ENCODE measurements around the gene CEP97. TPM values are rescaled to one million over a fixed set of nuclear protein-coding genes. Genes with fewer than 3 reads are reported as not detected.
A peak's percentile ranks its signal among the peaks of the same experiment; 100 is the strongest.

Gene CEP97
- total RNA-seq, 2 experiments from 2014 or later: 15.9 to 18.7 TPM

DNA sequence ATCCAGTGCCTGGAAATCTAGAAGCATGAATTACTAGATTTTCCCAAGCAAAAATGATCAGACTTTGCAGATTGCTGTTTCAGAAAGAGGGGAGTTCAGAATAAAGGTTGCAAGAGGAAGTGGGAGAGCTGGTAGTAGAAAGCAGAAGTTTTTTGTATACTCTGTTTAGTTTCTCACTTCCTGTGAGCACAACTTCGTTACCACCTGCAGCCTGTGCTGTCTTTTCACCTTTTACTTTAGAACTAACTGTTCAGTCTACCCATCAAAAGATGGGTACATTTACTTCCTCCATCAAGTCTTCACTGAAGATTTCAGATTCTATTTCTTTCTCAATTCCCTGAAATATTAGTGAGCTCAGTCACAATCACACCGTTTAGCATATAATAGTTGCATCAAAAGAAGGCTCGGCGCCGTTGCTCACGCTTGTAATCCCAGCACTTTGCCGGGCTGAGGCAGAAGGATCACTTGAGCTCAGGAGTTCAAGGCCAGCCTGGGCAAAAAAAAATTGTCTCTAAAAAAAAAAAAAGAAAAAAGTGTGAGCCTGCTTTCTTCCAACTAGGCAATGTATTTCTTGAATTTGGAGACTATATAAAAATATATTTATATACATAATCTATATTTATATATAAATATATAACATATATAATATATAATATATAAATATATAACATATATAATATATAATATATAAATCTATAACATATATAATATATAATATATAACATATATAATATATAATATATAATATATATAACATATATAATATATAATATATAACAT, 1.8 kb upstream of the CEP97 start:
- peaks cover 5% of the 10 kb centered on the region for H3K36me3 Mint-ChIP-seq (ENCODE audit: low read depth)
- DNase-seq: peak; percentile 31
- peaks cover 36% of the 10 kb centered on the region for H3K4me1 Mint-ChIP-seq (ENCODE audit: low read depth)
- ChIA-PET CTCF (interaction anchor here (0.8 to 1.6 kb wide), 3 partner anchors 15 to 80 kb away, joined by 3 to 6 read pairs (median 6); partner anchors contain the start of gene RPL24), POLR2A (no interaction called here)
- TF ChIP-seq, protein P1, sequence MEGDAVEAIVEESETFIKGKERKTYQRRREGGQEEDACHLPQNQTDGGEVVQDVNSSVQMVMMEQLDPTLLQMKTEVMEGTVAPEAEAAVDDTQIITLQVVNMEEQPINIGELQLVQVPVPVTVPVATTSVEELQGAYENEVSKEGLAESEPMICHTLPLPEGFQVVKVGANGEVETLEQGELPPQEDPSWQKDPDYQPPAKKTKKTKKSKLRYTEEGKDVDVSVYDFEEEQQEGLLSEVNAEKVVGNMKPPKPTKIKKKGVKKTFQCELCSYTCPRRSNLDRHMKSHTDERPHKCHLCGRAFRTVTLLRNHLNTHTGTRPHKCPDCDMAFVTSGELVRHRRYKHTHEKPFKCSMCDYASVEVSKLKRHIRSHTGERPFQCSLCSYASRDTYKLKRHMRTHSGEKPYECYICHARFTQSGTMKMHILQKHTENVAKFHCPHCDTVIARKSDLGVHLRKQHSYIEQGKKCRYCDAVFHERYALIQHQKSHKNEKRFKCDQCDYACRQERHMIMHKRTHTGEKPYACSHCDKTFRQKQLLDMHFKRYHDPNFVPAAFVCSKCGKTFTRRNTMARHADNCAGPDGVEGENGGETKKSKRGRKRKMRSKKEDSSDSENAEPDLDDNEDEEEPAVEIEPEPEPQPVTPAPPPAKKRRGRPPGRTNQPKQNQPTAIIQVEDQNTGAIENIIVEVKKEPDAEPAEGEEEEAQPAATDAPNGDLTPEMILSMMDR (IDR thresholded peaks at IDR 0.05): no peak
- H3K27me3 Mint-ChIP-seq: no peaks in the 10 kb centered on the region
- H3K27ac Mint-ChIP-seq: peak overlapping the region; percentile 94
- peak overlapping the region; percentile 49 for H3K4me3 Mint-ChIP-seq
- no peaks in the 10 kb centered on the region for H3K9me3 Mint-ChIP-seq
- intact Hi-C loops (cut with micrococcal nuclease): loop anchor here (5.0 kb wide), 1 partner anchor 35 kb away; the partner anchor contains the start of gene RPL24
- ATAC-seq: peak; percentile 8

DNA sequence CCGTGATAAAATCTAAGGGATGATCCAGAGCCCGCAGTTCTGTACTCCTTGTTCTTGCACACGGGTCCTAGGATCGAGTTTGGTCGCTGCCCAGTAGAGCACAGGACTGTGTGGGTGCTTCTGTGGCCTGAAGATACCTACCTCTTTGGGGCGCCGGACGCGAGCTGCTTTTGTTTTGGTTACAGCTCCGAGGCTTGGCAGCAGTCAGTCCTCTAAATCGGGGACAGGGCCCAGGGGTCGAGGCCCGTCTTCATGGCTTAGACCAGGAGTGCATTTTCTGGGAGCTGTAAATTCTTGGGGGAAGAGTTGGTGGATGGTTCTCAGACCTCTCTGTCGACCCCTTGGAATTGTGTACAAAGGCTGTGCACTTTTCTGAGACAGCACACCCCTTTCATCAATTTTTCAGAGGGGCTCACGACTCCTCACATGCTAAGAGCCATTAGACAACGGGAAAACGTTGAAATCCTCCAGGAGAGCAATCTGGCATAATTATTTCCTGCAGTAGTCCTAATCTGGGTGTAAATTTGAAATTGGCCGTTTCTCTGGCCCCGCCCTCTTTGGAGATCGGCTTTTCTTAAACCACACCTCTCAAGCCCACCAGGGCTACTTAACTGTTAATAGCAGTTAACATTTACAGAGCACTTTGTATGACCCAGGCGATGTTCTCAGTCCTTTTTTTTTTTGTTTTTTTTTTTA, 928 bp downstream of the CEP97 start:
- DNase-seq (peak; percentile 59), ATAC-seq (peak; percentile 9)
- H3K4me1 Mint-ChIP-seq (ENCODE audit: low read depth): peaks cover 32% of the 10 kb centered on the region
- TF ChIP-seq, protein P1 (IDR thresholded peaks at IDR 0.05): no peak
- H3K9me3 Mint-ChIP-seq: no peaks in the 10 kb centered on the region
- POLR2A ChIA-PET: interaction anchor here (0.7 to 1.4 kb wide), 5 partner anchors 8 to 102 kb away, joined by 3 to 4 read pairs (median 3); no protein-coding TSS in a partner anchor
- H3K4me3 Mint-ChIP-seq: peak overlapping the region; percentile 96
- H3K27ac Mint-ChIP-seq: peak overlapping the region; percentile 99
- peaks cover 11% of the 10 kb centered on the region for H3K36me3 Mint-ChIP-seq (ENCODE audit: low read depth)
- CTCF ChIA-PET: interaction anchor here (0.7 to 1.5 kb wide), 3 partner anchors 9 to 78 kb away, joined by 3 to 4 read pairs (median 3); no protein-coding TSS in a partner anchor
- intact Hi-C loops (cut with micrococcal nuclease): loop anchor here (2.0 kb wide), 1 partner anchor 55 kb away; no protein-coding TSS in a partner anchor
- no peaks in the 10 kb centered on the region for H3K27me3 Mint-ChIP-seq

DNA sequence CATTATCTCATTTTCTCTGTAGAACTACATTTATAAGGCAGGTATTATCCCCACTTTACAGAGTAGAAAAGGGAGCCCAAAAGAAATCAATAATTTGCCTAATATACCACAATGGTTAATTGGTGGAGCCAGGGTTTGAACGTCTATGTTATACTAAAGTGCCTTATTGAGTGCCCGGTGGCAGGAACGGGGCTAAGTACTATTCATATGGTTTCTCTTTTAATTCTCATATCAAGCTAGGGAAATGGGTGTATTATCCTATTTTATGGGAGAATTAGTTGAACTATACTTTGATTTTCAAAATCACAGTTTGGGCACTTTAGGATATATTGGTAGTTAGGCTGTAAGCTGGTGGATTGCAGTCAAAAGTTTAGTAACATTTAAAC, 1.5 kb downstream of the CEP97 start:
- peak overlapping the region; percentile 96 for H3K4me3 Mint-ChIP-seq
- ATAC-seq: no peak
- ChIA-PET POLR2A (interaction anchor here (0.7 kb wide), 1 partner anchor 9 kb away, joined by 4 read pairs; no protein-coding TSS in a partner anchor), CTCF (interaction anchor here (1.5 kb wide), 1 partner anchor 77 kb away, joined by 4 read pairs; no protein-coding TSS in a partner anchor)
- DNase-seq: no peak
- intact Hi-C loops (cut with micrococcal nuclease): loop anchor here (2.0 kb wide), 1 partner anchor 55 kb away; no protein-coding TSS in a partner anchor
- no peaks in the 10 kb centered on the region for H3K27me3 Mint-ChIP-seq
- TF ChIP-seq, protein P1 (IDR thresholded peaks at IDR 0.05): no peak
- no peaks in the 10 kb centered on the region for H3K9me3 Mint-ChIP-seq
- H3K4me1 Mint-ChIP-seq (ENCODE audit: low read depth): peaks cover 28% of the 10 kb centered on the region
- peak overlapping the region; percentile 99 for H3K27ac Mint-ChIP-seq
- H3K36me3 Mint-ChIP-seq (ENCODE audit: low read depth): peaks cover 15% of the 10 kb centered on the region

DNA sequence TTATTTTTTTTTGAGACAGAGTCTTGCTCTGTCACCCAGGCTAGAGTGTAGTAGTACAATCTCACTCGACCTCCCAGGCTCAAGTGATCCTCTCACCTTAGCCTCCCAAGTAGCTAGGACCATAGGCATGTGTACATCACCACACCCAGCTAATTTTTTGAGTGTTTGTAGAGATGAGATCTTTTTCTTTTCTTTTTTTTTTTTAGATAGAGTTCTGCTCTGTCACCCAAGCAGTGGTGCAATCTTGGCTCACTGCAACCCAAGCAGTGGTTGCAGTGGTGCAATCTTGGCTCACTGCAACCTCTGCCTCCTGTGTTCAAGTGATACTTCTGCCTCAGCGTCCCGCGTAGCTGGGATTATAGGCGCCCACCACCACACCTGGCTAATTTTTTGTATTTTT, 5.2 kb downstream of the CEP97 start:
- no peak for DNase-seq
- ATAC-seq: no peak
- Mint-ChIP-seq H3K4me3 (no peak overlapping the region), H3K27me3 (no peaks in the 10 kb centered on the region), H3K4me1 (ENCODE audit: low read depth) (peaks cover 7% of the 10 kb centered on the region), H3K27ac (no peak overlapping the region), H3K36me3 (ENCODE audit: low read depth) (peaks cover 38% of the 10 kb centered on the region), H3K9me3 (no peaks in the 10 kb centered on the region)
- ChIA-PET CTCF (interaction anchor here (1.7 kb wide), 1 partner anchor 36 kb away, joined by 4 read pairs; no protein-coding TSS in a partner anchor), POLR2A (no interaction called here)
- TF ChIP-seq, protein P1 (IDR thresholded peaks at IDR 0.05): no peak
- intact Hi-C loops (cut with micrococcal nuclease): no loop called here

All from activated CD8-positive, alpha-beta T cell treated with anti-CD3 and anti-CD28 coated beads for 36 hours (primary cell).